ENCODE measurements around the gene CCNK. TPM values are rescaled to one million over a fixed set of nuclear protein-coding genes. Genes with fewer than 3 reads are reported as not detected.

Gene CCNK
- total RNA-seq, 1 experiment from 2014 or later: 19.0 TPM

- Histone ChIP-seq H3K79me2 (ENCODE audit: low read depth) (no peaks in the 10 kb centered on the region), H2AFZ (no peak overlapping the region), H3K36me3 (ENCODE audit: low read depth) (no peaks in the 10 kb centered on the region), H4K20me1 (ENCODE audit: insufficient read depth) (no peaks in the 10 kb centered on the region), H3F3A (ENCODE audit: insufficient read depth, low read depth) (no peaks in the 10 kb centered on the region), H3K9me3 (ENCODE audit: insufficient read depth, low read depth) (no peaks in the 10 kb centered on the region), H3K27me3 (ENCODE audit: insufficient read depth, low read depth) (no peaks in the 10 kb centered on the region), H3K4me1 (replicated peaks; ENCODE audit: insufficient read depth) (no peaks in the 10 kb centered on the region), H3K27ac (no peak overlapping the region), H3K4me3 (no peak overlapping the region), H3K4me2 (no peak overlapping the region), H3K9me2 (ENCODE audit: insufficient read depth) (no peaks in the 10 kb centered on the region)
- no TSS peak for BruUV-seq (replicated peaks)
- POLR2A ChIA-PET (ENCODE audit: unreplicated experiment): no interaction called here
- no peak for TF ChIP-seq EZH2 (IDR thresholded peaks at IDR 0.05; ENCODE audit: low read depth)
- no peak for TF ChIP-seq CTCF (conservative IDR thresholded peaks at IDR 0.05)
- intact Hi-C loops (cut with micrococcal nuclease; ENCODE audit: unreplicated experiment): loop anchor here (5.0 kb wide), 1 partner anchor 41 kb away; no protein-coding TSS in a partner anchor
- CTCF ChIA-PET: no interaction called here
- DNase-seq: no peak
These were observed 40.2 kb downstream of the CCNK start for GRCh38 chr14:99521176-99522024.

GRCh38 chr14:99522025-99522401, 40.8 kb downstream of the CCNK start:
- H3K9me3 ChIP-seq (ENCODE audit: insufficient read depth, low read depth): no peaks in the 10 kb centered on the region
- H3K27me3 ChIP-seq (ENCODE audit: insufficient read depth, low read depth): no peaks in the 10 kb centered on the region
- no peak overlapping the region for H3K4me2 ChIP-seq
- H3K4me1 ChIP-seq (replicated peaks; ENCODE audit: insufficient read depth): no peaks in the 10 kb centered on the region
- no peak overlapping the region for H3K27ac ChIP-seq
- no TSS peak for BruUV-seq (replicated peaks)
- no peak overlapping the region for H2AFZ ChIP-seq
- no peaks in the 10 kb centered on the region for H3F3A ChIP-seq (ENCODE audit: insufficient read depth, low read depth)
- intact Hi-C loops (cut with micrococcal nuclease; ENCODE audit: unreplicated experiment): loop anchor here (5.0 kb wide), 1 partner anchor 40 kb away; no protein-coding TSS in a partner anchor
- no peak overlapping the region for H3K4me3 ChIP-seq
- TF ChIP-seq CTCF (conservative IDR thresholded peaks at IDR 0.05) (no peak), EZH2 (IDR thresholded peaks at IDR 0.05; ENCODE audit: low read depth) (no peak)
- no peaks in the 10 kb centered on the region for H3K79me2 ChIP-seq (ENCODE audit: low read depth)
- ChIA-PET CTCF (no interaction called here), POLR2A (ENCODE audit: unreplicated experiment) (no interaction called here)
- no peaks in the 10 kb centered on the region for H3K36me3 ChIP-seq (ENCODE audit: low read depth)
- no peaks in the 10 kb centered on the region for H3K9me2 ChIP-seq (ENCODE audit: insufficient read depth)
- no peak for DNase-seq
- H4K20me1 ChIP-seq (ENCODE audit: insufficient read depth): no peaks in the 10 kb centered on the region

GRCh38 chr14:99522457-99522891, 41.3 kb downstream of the CCNK start:
- Histone ChIP-seq H3K4me1 (replicated peaks; ENCODE audit: insufficient read depth) (no peaks in the 10 kb centered on the region), H3K36me3 (ENCODE audit: low read depth) (no peaks in the 10 kb centered on the region), H3K27me3 (ENCODE audit: insufficient read depth, low read depth) (no peaks in the 10 kb centered on the region), H2AFZ (no peak overlapping the region), H3K9me2 (ENCODE audit: insufficient read depth) (no peaks in the 10 kb centered on the region), H3F3A (ENCODE audit: insufficient read depth, low read depth) (no peaks in the 10 kb centered on the region), H3K9me3 (ENCODE audit: insufficient read depth, low read depth) (no peaks in the 10 kb centered on the region), H4K20me1 (ENCODE audit: insufficient read depth) (no peaks in the 10 kb centered on the region), H3K4me2 (no peak overlapping the region), H3K27ac (no peak overlapping the region), H3K79me2 (ENCODE audit: low read depth) (no peaks in the 10 kb centered on the region), H3K4me3 (no peak overlapping the region)
- DNase-seq: no peak
- intact Hi-C loops (cut with micrococcal nuclease; ENCODE audit: unreplicated experiment): loop anchor here (5.0 kb wide), 1 partner anchor 40 kb away; no protein-coding TSS in a partner anchor
- POLR2A ChIA-PET (ENCODE audit: unreplicated experiment): no interaction called here
- BruUV-seq (replicated peaks): no TSS peak
- CTCF ChIA-PET: no interaction called here
- no peak for TF ChIP-seq CTCF (conservative IDR thresholded peaks at IDR 0.05)
- no peak for TF ChIP-seq EZH2 (IDR thresholded peaks at IDR 0.05; ENCODE audit: low read depth)
